H9 (cell line): ENCODE measurements around the gene GYG1. TPM values are rescaled to one million over a fixed set of nuclear protein-coding genes. Genes with fewer than 3 reads are reported as not detected.

Experiments
- DNase-seq: peaks from one replicate; pipeline ENCODE4 v3.0.0-alpha.2; 2017
- H2AFZ ChIP-seq: one replicate; pipeline ENCODE4 v1.6.1; 2013; ENCODE audit warnings: mild to moderate bottlenecking, low read length, control low read depth, moderate library complexity
- H2AK5ac ChIP-seq: 2 replicates; pipeline ENCODE4 v1.6.1; 2013; ENCODE audit warnings: low read length, control low read depth, mixed read lengths; ENCODE audit not compliant: insufficient read length
- H2BK120ac ChIP-seq: one replicate; pipeline ENCODE4 v1.6.1; 2013; ENCODE audit warnings: low read depth, mild to moderate bottlenecking, low read length, control low read depth, inconsistent platforms; ENCODE audit not compliant: poor library complexity, severe bottlenecking
- H2BK12ac ChIP-seq: 2 replicates; pipeline ENCODE4 v1.6.1; 2013; ENCODE audit warnings: low read length, control low read depth, mixed read lengths, low read depth; ENCODE audit not compliant: insufficient read length
- H2BK15ac ChIP-seq: 2 replicates; pipeline ENCODE4 v1.6.1; 2013; ENCODE audit warnings: low read depth, low read length, control low read depth
- H2BK20ac ChIP-seq: one replicate; pipeline ENCODE4 v1.6.1; 2013; ENCODE audit warnings: low read depth, mild to moderate bottlenecking, low read length, control low read depth, inconsistent platforms; ENCODE audit not compliant: poor library complexity, severe bottlenecking
- H2BK5ac ChIP-seq: 2 replicates; pipeline ENCODE4 v1.6.1; 2013; ENCODE audit warnings: low read length, control low read depth, mixed read lengths; ENCODE audit not compliant: insufficient read length
- H3K14ac ChIP-seq: 2 replicates; pipeline ENCODE4 v1.6.1; 2013; ENCODE audit warnings: low read length, control low read depth; ENCODE audit not compliant: insufficient read depth
- H3K18ac ChIP-seq: 2 replicates; pipeline ENCODE4 v1.6.1; 2013; ENCODE audit warnings: low read depth, mild to moderate bottlenecking, mixed read lengths, low read length, control low read depth; ENCODE audit not compliant: insufficient read length
- H3K23ac ChIP-seq: 2 replicates; pipeline ENCODE4 v1.6.1; 2013; ENCODE audit warnings: low read length, control low read depth, mixed read lengths, low read depth; ENCODE audit not compliant: insufficient read length
- H3K23me2 ChIP-seq: 2 replicates; pipeline ENCODE4 v1.6.1; 2013; ENCODE audit warnings: low read depth, mild to moderate bottlenecking, mixed read lengths, low read length, control low read depth; ENCODE audit not compliant: insufficient read length, poor library complexity, severe bottlenecking
- H3K27ac ChIP-seq: 2 replicates; pipeline ENCODE4 v1.5.1; 2013; ENCODE audit warnings: low read length, control low read depth, mixed read lengths, low read depth; ENCODE audit not compliant: insufficient read length
- H3K27me3 ChIP-seq: 2 replicates; pipeline ENCODE4 v1.6.1; 2013; ENCODE audit warnings: low read length, control low read depth, inconsistent platforms; ENCODE audit not compliant: insufficient read depth
- H3K4ac ChIP-seq: 2 replicates; pipeline ENCODE4 v1.6.1; 2013; ENCODE audit warnings: low read depth, mild to moderate bottlenecking, control low read depth, inconsistent platforms, low read length, moderate library complexity
- H3K4me1 ChIP-seq: 2 replicates; pipeline ENCODE4 v1.6.1; 2013; ENCODE audit warnings: low read length, control low read depth, inconsistent platforms; ENCODE audit not compliant: insufficient read depth
- H3K4me2 ChIP-seq: 2 replicates; pipeline ENCODE4 v1.6.1; 2013; ENCODE audit warnings: low read length, control low read depth, mixed read lengths; ENCODE audit not compliant: insufficient read length, insufficient read depth
- H3K56ac ChIP-seq: 2 replicates; pipeline ENCODE4 v1.6.1; 2013; ENCODE audit warnings: low read depth, mild to moderate bottlenecking, mixed read lengths, low read length, control low read depth; ENCODE audit not compliant: insufficient read length
- H3K79me1 ChIP-seq: 2 replicates; pipeline ENCODE4 v1.6.1; 2013; ENCODE audit warnings: low read depth, mild to moderate bottlenecking, moderate library complexity, low read length, control low read depth, inconsistent platforms; ENCODE audit not compliant: insufficient read depth, poor library complexity, severe bottlenecking
- H3K79me2 ChIP-seq: 2 replicates; pipeline ENCODE4 v1.6.1; 2013; ENCODE audit warnings: low read length, control low read depth, inconsistent platforms; ENCODE audit not compliant: insufficient read depth
- H3K9ac ChIP-seq: 2 replicates; pipeline ENCODE4 v1.6.1; 2013; ENCODE audit warnings: low read length, control low read depth, mixed read lengths; ENCODE audit not compliant: insufficient read length; ENCODE audit errors: extremely low read depth
- H3K9me3 ChIP-seq: one replicate; pipeline ENCODE4 v1.6.1; 2013; ENCODE audit warnings: low read depth, low read length, inconsistent platforms; ENCODE audit not compliant: control insufficient read depth
- H3T11ph ChIP-seq: one replicate; pipeline ENCODE4 v1.6.1; 2013; ENCODE audit warnings: mild to moderate bottlenecking, low read length, control low read depth, inconsistent platforms
- H4K20me1 ChIP-seq: one replicate; pipeline ENCODE4 v1.6.1; 2013; ENCODE audit not compliant: control insufficient read depth, insufficient read length, insufficient read depth
- H4K5ac ChIP-seq: 2 replicates; pipeline ENCODE4 v1.6.1; 2013; ENCODE audit warnings: low read depth, mild to moderate bottlenecking, mixed read lengths, low read length, control low read depth; ENCODE audit not compliant: insufficient read length
- H4K8ac ChIP-seq: replicated peaks from 2 replicates; pipeline ENCODE4 v1.6.1; 2013; ENCODE audit warnings: low read length, control low read depth, mixed read lengths, low read depth; ENCODE audit not compliant: insufficient read length
- H4K91ac ChIP-seq: 2 replicates; pipeline ENCODE4 v1.6.1; 2013; ENCODE audit warnings: low read depth, mild to moderate bottlenecking, moderate library complexity, mixed read lengths, low read length, control low read depth; ENCODE audit not compliant: insufficient read length
- H3K27ac Mint-ChIP-seq, 3 experiments: 2 replicates in 2 of 3; 3 replicates in 1 of 3; pipeline ENCODE4 v1.8.0; 2020 to 2021; ENCODE audit warnings: mixed read lengths in 3 of 3, mild to moderate bottlenecking in 1 of 3, moderate library complexity in 1 of 3
- H3K27me3 Mint-ChIP-seq: 2 replicates; pipeline ENCODE4 v1.8.0; 2021; ENCODE audit warnings: low read depth, mild to moderate bottlenecking, moderate library complexity, mixed read lengths
- H3K36me3 Mint-ChIP-seq, 3 experiments: 2 replicates in 2 of 3; 3 replicates in 1 of 3; pipeline ENCODE4 v1.8.0; 2020 to 2021; ENCODE audit warnings: low read depth in 3 of 3, mixed read lengths in 3 of 3; ENCODE audit not compliant: insufficient read depth in 1 of 3
- H3K4me1 Mint-ChIP-seq, 2 experiments: 2 replicates each; pipeline ENCODE4 v1.8.0; 2020; ENCODE audit warnings: mixed read lengths in 2 of 2
- H3K4me3 Mint-ChIP-seq, 2 experiments: 2 replicates in 1 of 2; 3 replicates in 1 of 2; pipeline ENCODE4 v1.8.0; 2020 to 2021; ENCODE audit warnings: mild to moderate bottlenecking in 2 of 2, mixed read lengths in 2 of 2, moderate library complexity in 1 of 2
- H3K9me3 Mint-ChIP-seq, 2 experiments: 2 replicates in 1 of 2; 3 replicates in 1 of 2; pipeline ENCODE4 v1.8.0; 2020; ENCODE audit warnings: mild to moderate bottlenecking in 2 of 2, mixed read lengths in 2 of 2, moderate library complexity in 1 of 2
- WGBS: extraction: QIAGEN DNeasy Blood & Tissue Kit; methylation state at CpG from one replicate; pipeline ENCODE4 v1.1.7; 2013; ENCODE audit warnings: missing lambda C conversion rate, low lambda C conversion rate, mixed read lengths; ENCODE audit not compliant: insufficient read length; ENCODE audit errors: extremely low coverage; 5-methylcytosine and 5-hydroxymethylcytosine counted together
- total RNA-seq: library from RNA; stranded (reverse); gene quantifications from 2 replicates; pipeline ENCODE4 v1.2.1, GENCODE V29; 2021
- TF ChIP-seq, protein P1 (sequence below): fragments of 200-600 bp; sonication (generic); conservative IDR thresholded peaks from 3 replicates; pipeline ENCODE4 v1.8.0; 2021; ENCODE audit warnings: antibody characterized with exemption, mild to moderate bottlenecking

GYG1 gene
- total RNA-seq, 1 experiment from 2014 or later = 31.5 TPM

DNA sequence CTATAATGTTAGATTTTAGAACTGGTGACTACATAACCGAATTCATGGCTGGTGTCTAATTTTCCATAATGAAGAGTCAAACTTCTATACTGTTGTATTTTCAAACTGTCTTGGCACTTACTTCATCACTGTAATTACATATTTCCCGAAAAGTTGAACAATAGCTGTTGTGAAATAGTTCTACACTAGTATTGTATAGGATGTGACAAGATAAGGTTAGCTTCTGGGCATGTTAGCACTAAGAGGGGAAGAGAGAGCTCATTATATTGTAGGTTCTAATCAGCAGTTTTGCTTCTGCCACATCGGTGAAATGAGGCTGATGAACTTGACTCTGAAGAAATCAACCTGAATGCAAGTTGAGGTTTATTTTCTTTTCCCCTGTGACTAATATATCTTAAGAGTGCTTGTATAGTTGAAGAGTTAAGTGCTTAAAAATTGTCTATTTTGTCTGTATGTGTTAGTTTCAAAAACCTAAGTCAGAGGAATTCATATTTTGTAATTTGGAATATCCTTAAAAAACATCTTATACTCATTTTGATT, 8.9 kb downstream of the GYG1 start:
- H2BK20ac ChIP-seq = no peak overlapping the region
- H3K4me2 ChIP-seq = no peak overlapping the region
- H4K5ac ChIP-seq = no peak overlapping the region
- H2AFZ ChIP-seq = no peak overlapping the region
- H3K27me3 ChIP-seq = no peaks in the 10 kb centered on the region
- H3K9me3 ChIP-seq = no peaks in the 10 kb centered on the region
- H3K27ac ChIP-seq = no peak overlapping the region
- no peak overlapping the region for H4K91ac ChIP-seq
- TF ChIP-seq, protein P1, sequence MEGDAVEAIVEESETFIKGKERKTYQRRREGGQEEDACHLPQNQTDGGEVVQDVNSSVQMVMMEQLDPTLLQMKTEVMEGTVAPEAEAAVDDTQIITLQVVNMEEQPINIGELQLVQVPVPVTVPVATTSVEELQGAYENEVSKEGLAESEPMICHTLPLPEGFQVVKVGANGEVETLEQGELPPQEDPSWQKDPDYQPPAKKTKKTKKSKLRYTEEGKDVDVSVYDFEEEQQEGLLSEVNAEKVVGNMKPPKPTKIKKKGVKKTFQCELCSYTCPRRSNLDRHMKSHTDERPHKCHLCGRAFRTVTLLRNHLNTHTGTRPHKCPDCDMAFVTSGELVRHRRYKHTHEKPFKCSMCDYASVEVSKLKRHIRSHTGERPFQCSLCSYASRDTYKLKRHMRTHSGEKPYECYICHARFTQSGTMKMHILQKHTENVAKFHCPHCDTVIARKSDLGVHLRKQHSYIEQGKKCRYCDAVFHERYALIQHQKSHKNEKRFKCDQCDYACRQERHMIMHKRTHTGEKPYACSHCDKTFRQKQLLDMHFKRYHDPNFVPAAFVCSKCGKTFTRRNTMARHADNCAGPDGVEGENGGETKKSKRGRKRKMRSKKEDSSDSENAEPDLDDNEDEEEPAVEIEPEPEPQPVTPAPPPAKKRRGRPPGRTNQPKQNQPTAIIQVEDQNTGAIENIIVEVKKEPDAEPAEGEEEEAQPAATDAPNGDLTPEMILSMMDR = no peak
- H3K4me1 ChIP-seq = peaks cover 12% of the 10 kb centered on the region; the same call in 1 of the 2 replicates
- no peaks in the 10 kb centered on the region for H3K79me1 ChIP-seq
- H3K36me3 Mint-ChIP-seq = peaks cover 0 to 18% (median 16%) of the 10 kb centered on the region in 3 experiments; a peak in 4 of 7 replicates
- WGBS = no CpG with 5 or more reads among the region's 3 CpGs
- H3K23me2 ChIP-seq = no peaks in the 10 kb centered on the region
- H4K8ac ChIP-seq = no peak overlapping the region
- no peak overlapping the region for H3K14ac ChIP-seq
- H2AK5ac ChIP-seq = no peak overlapping the region
- no peak overlapping the region for H3T11ph ChIP-seq
- H3K27ac Mint-ChIP-seq = no peak overlapping the region
- peaks cover 40 to 46% of the 10 kb centered on the region in 2 experiments for H3K4me1 Mint-ChIP-seq
- H3K27me3 Mint-ChIP-seq = no peaks in the 10 kb centered on the region
- no peaks in the 10 kb centered on the region for H4K20me1 ChIP-seq
- H2BK5ac ChIP-seq = no peak overlapping the region
- H3K9ac ChIP-seq = no peak overlapping the region
- no peak overlapping the region for H3K4ac ChIP-seq
- H3K18ac ChIP-seq = no peak overlapping the region
- DNase-seq = no peak
- no peak overlapping the region for H3K23ac ChIP-seq
- H2BK120ac ChIP-seq = no peak overlapping the region
- no peak overlapping the region for H3K56ac ChIP-seq
- H3K79me2 ChIP-seq = no peaks in the 10 kb centered on the region
- no peak overlapping the region for H3K4me3 Mint-ChIP-seq
- no peaks in the 10 kb centered on the region; a peak in 1 of 5 replicates for H3K9me3 Mint-ChIP-seq
- H2BK12ac ChIP-seq = no peak overlapping the region
- no peak overlapping the region for H2BK15ac ChIP-seq
